ENCODE data around the gene MT4. TPM values are rescaled to one million over a fixed set of nuclear protein-coding genes. Genes with fewer than 3 reads are reported as not detected.

The MT4 gene
- total RNA-seq, 1 donor from 2014 or later, result not detected

DNA sequence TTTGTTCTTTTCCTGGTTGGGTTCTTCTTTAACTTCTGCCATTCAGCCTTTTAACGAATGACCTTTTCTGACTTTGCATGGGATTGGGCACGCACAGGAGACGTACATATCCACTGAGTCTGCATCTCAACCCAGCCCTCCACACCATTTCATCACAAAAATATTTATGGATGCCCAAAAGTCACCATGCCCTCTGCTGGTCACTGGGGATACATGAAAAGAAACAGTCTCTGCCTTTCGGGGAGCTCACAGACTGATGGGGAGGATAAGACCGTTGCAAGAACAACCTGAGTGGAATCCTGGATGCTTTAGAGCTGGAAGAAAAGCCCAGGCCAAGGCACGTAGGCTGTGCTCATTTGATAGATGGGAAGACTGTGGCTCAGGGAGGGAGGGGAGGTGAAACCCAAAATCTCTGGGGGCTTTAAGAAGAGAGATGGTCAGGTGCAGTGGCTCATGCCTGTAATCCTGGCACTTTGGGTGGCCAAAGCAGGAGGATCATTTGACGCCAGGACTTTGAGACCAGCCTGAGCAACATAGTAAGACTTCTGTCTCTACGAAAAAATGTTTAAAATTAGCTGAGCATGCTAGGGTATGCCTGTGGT lies 35.6 kb downstream of the MT4 start:
- ATAC-seq, result peak; percentile 81
- no peak for DNase-seq (ENCODE audit: low spot score)

DNA sequence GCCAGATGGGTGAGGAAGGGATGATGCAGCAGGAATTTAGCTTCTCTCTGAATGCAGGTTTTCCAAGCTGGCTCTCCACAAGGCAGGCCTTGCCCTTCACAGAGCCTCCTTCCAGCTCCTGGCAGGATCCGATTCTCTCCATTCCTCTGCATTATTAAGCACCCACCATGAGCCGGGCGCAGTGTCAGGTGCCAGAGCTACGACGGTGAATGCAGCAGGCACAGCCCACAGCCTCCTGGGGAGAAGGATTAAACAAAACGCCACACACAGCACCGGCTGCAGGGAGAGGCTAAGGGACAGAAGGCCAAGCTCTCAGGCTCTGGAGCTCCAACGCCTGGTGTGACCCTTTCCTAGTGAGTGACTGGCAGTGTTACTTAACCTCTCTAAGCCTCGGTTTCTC lies 36.5 kb downstream of the MT4 start:
- ATAC-seq (no peak), DNase-seq (ENCODE audit: low spot score) (no peak)

DNA sequence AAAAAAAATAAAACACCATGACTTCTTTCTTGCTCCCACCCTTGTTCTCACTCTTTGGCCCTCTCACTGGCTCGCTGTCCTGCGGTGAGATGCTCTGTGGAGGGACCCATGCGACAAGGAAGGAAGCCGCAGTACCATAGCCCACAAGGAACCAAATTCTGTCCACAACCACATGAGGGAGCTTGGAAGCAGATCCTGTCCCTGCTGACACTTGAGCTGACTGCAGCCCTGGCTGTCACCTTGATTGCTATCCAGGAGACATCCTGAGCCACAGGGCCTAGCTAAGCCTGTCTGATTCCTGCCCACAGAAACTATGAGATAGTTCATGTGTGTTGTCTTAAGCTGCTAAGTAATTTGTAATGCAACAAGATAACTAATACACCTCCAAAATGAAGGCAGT lies 38.7 kb downstream of the MT4 start:
- no peak for DNase-seq (ENCODE audit: low spot score)
- ATAC-seq, result peak; percentile 14

DNA sequence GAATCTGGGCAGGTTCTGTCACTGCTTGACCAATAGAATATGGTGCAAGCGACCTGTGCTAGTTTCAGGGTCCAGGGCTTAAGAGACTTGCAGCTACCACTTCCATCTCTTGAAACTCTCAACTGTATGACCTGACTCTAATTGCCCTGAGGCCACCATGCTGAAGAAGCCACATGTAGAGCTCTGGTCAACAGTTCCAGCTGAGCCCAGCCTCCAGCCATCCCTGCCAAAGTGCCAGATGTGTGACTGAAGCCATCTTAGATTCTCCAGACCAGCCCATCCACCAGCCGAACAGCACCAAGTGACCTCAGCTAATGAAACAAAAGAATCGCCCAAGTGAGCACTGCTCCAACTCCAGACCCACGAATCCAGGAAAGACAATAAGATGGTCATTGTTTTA lies 40.1 kb downstream of the MT4 start:
- no peak for DNase-seq (ENCODE audit: low spot score)

DNA sequence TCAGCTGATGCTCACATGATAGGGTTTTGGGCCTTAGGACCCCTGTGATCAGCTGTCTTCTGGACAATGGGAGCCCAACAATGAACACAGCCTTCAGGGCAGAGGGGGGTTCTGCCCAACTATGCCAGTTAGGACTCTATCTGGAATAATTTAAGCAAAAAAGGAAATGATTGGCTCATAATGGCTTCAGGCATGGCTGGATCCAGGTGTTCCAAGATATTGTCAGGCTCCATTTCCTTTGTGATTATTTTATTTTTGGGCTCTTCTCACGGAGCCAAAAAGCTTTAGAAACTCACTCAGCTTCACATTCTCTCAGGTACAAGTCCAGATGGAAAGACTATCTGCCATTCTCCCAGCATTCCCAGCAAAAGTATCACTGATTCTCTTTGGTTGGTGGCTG lies 40.6 kb downstream of the MT4 start:
- no peak for ATAC-seq
- DNase-seq (ENCODE audit: low spot score), result no peak

More for the DNA sequence above, 40.1 kb downstream of the MT4 start:
- no peak for ATAC-seq

DNA sequence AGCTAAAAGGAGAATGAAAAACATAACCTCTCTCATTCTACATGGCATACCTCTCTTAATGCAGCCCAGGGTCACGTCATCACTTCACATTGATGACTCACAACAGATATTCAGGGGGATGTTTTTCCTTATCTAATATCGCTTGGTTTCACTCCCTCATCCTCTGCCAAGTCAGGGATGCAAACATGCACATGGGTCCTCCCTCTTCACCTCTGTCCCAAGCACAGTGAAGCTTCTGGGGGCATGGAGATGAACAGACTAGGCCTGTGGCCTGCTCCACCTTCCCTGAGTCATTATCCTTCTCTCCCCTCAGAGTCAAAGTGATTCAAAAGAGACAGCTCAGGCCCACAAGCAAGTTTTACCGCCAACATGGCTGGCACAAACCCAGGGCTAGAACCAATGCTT lies 41.2 kb downstream of the MT4 start:
- ATAC-seq, result no peak
- DNase-seq (ENCODE audit: low spot score), result peak; percentile 65

DNA sequence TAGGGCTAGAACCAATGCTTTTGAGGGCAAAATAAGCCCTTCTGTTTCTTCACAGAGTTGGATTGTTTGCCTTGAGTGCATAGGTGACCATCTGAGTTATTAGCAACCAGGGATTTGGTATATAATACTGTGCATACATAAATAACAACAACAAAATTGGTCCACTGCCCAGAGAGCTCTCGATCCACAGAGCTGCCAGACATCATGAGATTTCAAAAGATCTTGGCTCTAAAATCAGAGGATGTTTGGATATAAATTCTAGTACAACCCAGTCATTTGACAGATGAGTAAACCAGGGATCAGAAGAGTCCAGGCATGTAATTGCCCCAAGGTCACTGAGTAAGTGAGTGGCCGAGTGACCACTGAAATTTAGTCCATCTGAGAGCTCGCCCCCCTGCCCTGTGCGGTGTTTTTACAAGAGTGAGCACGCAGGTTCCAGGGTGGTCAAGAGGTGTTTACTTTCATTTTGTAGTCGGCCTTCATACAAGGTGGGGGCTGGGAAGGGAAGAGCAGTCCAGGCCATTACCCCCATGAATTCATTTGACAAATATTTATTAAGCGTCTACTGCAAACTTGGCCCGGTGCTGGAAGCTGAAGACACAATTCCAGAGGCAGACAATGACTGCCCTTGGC lies 41.7 kb downstream of the MT4 start:
- DNase-seq (ENCODE audit: low spot score), result no peak
- peak; percentile 3 for ATAC-seq

DNA sequence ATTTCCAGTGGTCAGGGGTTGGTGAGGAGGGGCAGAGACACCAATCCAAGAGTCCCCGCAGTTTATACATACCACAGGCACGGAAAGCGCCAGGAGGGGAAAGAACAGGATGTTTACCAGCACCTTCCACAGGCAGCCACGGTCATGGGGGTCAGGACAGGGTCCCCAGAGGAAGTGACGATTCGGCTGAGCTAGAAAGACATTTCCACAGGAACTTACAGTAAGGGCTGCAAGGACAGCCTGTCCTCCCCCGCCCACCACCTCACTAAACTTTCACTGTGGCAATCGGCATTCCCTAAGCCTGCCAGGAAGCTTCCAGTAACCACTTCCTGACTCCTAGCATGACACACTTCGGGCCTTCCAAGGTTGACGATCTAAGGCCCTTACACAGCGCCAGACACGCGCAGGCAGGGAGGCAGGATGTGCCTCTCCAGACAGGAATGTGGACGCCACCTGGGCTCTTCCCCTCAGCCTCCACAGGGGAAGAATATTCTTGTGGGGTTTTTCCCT lies 42.3 kb downstream of the MT4 start:
- ATAC-seq (peak; percentile 4), DNase-seq (ENCODE audit: low spot score) (peak; percentile 81)

DNA sequence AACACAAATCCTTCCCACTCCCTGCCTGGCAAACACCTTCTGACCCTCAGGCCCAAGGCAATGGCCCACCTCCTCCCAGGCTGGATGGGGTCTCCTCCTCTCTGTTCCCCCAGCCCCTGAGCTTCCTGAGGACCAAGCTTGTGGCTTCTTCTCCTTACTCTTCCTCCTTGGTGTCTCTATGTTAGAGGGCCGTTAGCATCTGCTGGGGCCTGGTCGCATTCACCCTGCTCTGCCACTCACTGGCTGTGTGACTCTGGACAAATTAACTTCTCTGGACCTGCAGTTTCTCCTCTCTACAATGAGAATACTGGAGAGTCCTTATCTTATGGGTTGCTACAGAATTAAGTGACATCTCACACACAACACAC lies 42.8 kb downstream of the MT4 start:
- DNase-seq (ENCODE audit: low spot score), result no peak

GRCh38 chr16:56608043-56608875 lies 43.4 kb downstream of the MT4 start, which contains the start of gene MT2A:
MT2A (plus strand) TSS chr16:56608584; CDS start chr16:56608656, 72 bp downstream.
- peak; percentile 65 for ATAC-seq

More for the DNA sequence above, 42.8 kb downstream of the MT4 start:
- no peak for ATAC-seq

DNA sequence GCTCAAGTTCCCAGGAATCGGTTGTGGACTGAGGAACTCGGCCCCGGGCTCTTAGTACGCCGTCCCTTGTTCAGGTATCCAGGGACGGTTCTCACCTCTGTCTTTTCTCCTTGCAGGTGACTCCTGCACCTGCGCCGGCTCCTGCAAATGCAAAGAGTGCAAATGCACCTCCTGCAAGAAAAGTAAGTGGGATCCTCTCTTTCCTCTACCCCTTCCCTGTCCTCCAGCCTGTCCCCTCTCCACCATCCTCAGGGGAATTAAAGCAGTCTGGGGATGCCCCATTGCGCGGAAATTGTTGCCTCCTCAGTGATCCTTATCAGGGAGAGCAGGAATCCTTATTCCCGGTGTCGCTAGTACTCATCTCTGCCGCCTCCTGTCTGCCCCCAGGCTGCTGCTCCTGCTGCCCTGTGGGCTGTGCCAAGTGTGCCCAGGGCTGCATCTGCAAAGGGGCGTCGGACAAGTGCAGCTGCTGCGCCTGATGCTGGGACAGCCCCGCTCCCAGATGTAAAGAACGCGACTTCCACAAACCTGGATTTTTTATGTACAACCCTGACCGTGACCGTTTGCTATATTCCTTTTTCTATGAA lies 44.1 kb downstream of the MT4 start:
- DNase-seq (ENCODE audit: low spot score) (no peak), ATAC-seq (peak; percentile 1)

More at GRCh38 chr16:56608043-56608875, 43.4 kb downstream of the MT4 start, which contains the start of gene MT2A:
- DNase-seq (ENCODE audit: low spot score), result peak; percentile 98

DNA sequence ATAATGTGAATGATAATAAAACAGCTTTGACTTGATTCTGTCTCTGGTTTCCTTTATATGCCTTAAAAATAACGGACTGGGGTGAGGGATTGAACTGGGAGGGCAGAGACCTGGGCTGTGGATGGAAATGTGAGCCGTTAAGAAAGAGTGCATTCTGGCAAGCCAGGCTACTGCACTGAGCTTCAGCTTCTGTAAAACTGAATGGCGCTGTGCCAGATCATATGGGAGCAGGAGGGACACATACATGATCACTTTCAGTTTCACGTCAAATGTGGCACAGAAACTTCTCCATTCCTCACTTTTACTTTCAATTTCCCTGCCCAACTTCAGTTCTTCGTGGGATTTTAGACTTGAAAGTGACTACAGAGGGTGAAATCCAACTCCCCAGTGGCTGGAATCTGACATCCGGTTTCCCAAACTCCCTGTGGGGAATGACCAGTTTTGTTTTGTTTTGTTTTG lies 44.6 kb downstream of the MT4 start:
- DNase-seq (ENCODE audit: low spot score) (peak; percentile 81), ATAC-seq (peak; percentile 9)

DNA sequence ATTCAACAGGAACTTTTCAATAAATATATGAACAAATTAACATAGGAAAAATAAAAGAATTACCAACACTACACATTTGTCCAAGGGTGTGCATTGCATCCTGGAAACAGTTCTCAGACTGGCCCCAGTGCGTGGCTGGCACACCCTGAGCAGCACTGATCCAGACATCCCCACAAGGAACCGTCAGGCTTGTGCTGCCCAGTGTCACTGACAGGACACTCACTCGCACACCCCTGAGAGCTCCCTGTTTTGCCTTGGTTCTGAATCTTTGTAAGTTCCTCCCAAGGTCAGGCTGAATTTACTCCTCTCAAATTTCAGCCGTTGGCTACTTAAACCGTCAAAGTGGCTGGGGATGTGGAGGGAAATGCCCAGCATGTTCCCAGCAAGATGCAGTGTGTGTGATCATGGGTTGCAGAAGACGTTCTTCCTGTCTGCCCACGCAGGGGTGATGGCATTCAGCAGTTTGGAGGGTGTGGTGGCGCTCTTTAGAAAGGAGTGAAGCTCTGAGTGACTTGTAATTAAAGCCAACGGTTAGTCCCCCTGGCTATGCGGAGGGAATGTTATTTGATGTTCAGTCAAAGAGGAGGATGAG lies 45.2 kb downstream of the MT4 start:
- ATAC-seq, result peak; percentile 24
- DNase-seq (ENCODE audit: low spot score), result peak; percentile 79

DNA sequence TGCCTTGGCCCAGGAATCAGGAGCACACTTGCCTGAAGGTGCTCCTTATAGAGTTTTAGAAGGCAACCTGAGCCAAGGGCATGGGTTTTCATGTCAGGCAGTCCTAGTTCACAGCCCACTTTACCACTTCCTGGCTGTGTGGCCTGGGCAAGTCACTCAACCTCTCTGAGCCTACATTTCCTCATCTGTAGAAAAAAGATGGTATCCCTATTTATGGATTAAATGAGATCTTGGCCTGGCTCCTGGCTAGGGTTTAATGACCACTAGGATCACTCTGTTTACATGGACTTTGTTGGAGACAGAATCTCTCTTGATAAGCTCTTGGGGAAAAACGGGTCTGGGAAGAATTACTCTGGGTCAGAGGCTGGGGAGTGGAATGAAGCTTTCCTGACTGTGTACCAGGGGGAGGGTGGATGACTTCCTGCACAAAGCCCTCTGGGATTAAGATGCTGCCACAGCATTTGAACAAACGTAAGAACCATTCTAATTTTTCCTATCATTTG lies 45.8 kb downstream of the MT4 start:
- ATAC-seq, result peak; percentile 3
- DNase-seq (ENCODE audit: low spot score), result peak; percentile 59

- peak; percentile 96 for DNase-seq (ENCODE audit: low spot score)
- peak; percentile 45 for ATAC-seq
These were observed 46.5 kb downstream of the MT4 start for GRCh38 chr16:56611281-56611833.

DNA sequence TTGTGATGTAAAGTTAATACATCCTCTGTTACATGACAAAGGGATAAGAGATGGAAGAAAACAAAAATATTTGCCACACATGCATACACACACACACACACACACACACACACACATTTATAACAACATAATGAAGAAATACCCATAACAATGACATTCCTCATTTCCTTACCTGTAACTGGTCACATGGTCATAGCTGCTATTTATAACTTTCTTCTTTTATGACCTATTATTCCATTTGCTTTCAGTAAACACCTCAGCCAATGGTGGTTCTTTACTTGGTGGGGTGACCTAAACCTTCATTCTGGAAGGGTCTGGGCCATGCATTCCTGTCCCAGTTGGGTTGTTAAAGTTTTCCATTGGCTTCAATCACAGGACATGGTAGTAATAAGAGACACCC lies 48.8 kb downstream of the MT4 start:
- no peak for ATAC-seq

DNA sequence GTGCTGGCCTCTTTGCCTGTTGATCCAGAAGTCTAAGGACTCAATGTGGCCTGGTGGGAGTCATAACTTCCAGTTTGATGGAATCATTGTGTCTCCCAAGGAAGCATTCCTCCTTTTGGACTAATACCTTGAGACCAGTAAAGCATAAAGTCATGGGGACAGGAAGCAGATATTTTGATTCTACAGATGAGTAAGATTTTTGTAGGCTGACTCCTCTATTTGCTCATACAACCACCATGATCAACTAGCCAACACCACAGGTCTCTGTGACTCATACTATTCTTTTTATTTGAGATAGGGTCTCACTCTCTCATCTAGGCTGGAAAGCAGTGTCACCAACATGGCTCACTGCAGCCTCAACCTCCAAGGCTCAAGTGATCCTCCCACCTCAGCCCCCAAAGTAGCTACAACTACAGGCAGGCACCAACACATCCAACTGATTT lies 49.7 kb downstream of the MT4 start:
- ATAC-seq, result no peak
- no peak for DNase-seq (ENCODE audit: low spot score)

More for the DNA sequence above, 48.8 kb downstream of the MT4 start:
- DNase-seq (ENCODE audit: low spot score), result no peak

- ATAC-seq, result no peak
- DNase-seq (ENCODE audit: low spot score), result no peak
These were observed 50.5 kb downstream of the MT4 start for GRCh38 chr16:56615353-56615752.

DNA sequence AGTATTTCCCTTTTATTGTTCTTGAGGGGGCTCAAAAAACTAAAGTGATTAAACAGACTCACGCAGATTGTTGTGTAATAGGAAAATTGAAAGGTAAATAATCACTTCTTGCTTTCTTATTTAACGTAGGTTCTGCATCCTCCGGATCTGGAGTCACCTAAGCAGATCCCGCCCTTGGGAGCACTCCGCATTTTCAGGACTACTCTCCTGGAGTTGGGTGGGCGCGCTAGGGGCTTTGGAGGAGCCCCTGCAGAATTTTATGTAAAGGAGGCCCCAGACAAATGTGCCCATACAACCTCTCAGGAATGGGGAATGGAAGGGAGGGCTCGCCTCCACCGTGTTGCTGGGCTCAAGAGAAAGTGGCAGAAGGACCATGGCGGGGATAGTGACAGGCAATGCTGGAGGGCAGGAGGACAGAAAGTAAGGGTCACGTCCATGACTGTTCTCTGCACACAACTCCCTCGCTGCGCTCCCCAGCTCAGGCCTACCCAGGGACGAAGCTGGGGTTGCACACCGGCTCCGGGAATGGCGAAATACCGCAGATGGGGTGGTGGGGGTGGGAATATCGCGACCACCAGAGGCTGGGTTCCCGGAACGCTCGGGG lies 51.8 kb downstream of the MT4 start:
- ATAC-seq (peak; percentile 51), DNase-seq (ENCODE audit: low spot score) (no peak)

Measured in left lobe of liver (tissue), 2 donors.